ENCODE data around the gene ID3.

ID3 gene

GRCh38 chr1:23562137-23562876 lies 3.0 kb upstream of the ID3 start:
- ChIA-PET POLR2A (ENCODE audit: low non-redundant PET) (no interaction called here), CTCF (interaction anchor here (0.8 to 1.2 kb wide), 2 partner anchors 73 to 75 kb away, joined by 3 to 7 read pairs; no protein-coding TSS in a partner anchor)
- DNase-seq (ENCODE audit: low spot score), result peak; percentile 84
- no peak for TF ChIP-seq CTCF (conservative IDR thresholded peaks at IDR 0.05; ENCODE audit: low read depth)
- H3K27ac ChIP-seq, result peak overlapping the region; percentile 83

- ChIA-PET CTCF (interaction anchor here (0.8 to 1.2 kb wide), 2 partner anchors 73 to 76 kb away, joined by 3 to 7 read pairs; no protein-coding TSS in a partner anchor), POLR2A (ENCODE audit: low non-redundant PET) (no interaction called here)
- H3K27ac ChIP-seq, result peak overlapping the region; percentile 83
- DNase-seq (ENCODE audit: low spot score), result no peak
- TF ChIP-seq CTCF (conservative IDR thresholded peaks at IDR 0.05; ENCODE audit: low read depth), result no peak
These were observed 2.5 kb upstream of the ID3 start for GRCh38 chr1:23561813-23562100.

GRCh38 chr1:23561076-23561812 lies 1.9 kb upstream of the ID3 start:
- POLR2A ChIA-PET (ENCODE audit: low non-redundant PET), result no interaction called here
- no peak for DNase-seq (ENCODE audit: low spot score)
- H3K27ac ChIP-seq, result peak overlapping the region; percentile 83; the same call in 1 of the 2 replicates
- CTCF ChIA-PET, result interaction anchor here (1.2 kb wide), 1 partner anchor 76 kb away, joined by 7 read pairs; no protein-coding TSS in a partner anchor
- TF ChIP-seq CTCF (conservative IDR thresholded peaks at IDR 0.05; ENCODE audit: low read depth), result no peak

GRCh38 chr1:23559985-23560741 lies 862 bp upstream of the ID3 start:
- peak overlapping the region; percentile 96 for H3K27ac ChIP-seq
- ChIA-PET CTCF (interaction anchor here (0.6 to 2.8 kb wide), 2 partner anchors 17 to 74 kb away, joined by 3 to 12 read pairs; no protein-coding TSS in a partner anchor), POLR2A (ENCODE audit: low non-redundant PET) (interaction anchor here (0.5 to 1.5 kb wide), 4 partner anchors 32 to 77 kb away, joined by 3 to 6 read pairs (median 4); no protein-coding TSS in a partner anchor)
- DNase-seq (ENCODE audit: low spot score), result no peak
- no peak for TF ChIP-seq CTCF (conservative IDR thresholded peaks at IDR 0.05; ENCODE audit: low read depth)

- no peak for DNase-seq (ENCODE audit: low spot score)
- H3K27ac ChIP-seq, result peak overlapping the region; percentile 96
- TF ChIP-seq CTCF (conservative IDR thresholded peaks at IDR 0.05; ENCODE audit: low read depth), result no peak
- POLR2A ChIA-PET (ENCODE audit: low non-redundant PET), result interaction anchor here (0.5 to 1.5 kb wide), 4 partner anchors 33 to 199 kb away, joined by 3 to 4 read pairs (median 4); no protein-coding TSS in a partner anchor
- CTCF ChIA-PET, result interaction anchor here (0.7 to 2.8 kb wide), 4 partner anchors 62 to 81 kb away, joined by 3 to 12 read pairs (median 8); no protein-coding TSS in a partner anchor
These were observed 497 bp downstream of the ID3 start for GRCh38 chr1:23558872-23559135.
